Stimulated activated CD4-positive, alpha-beta T cell treated with anti-CD3 and anti-CD28 coated beads, Interleukin-1b, Interleukin-23, amount 100 ng/mL, for 48 hours (primary cell): Measurements from ENCODE around the gene MYO7B.
A peak's percentile ranks its signal among the peaks of the same experiment; 100 is the strongest.
"Not testable (repeated sequence)": the region's sequence is repeated elsewhere in the genome, so short reads cannot be mapped to it uniquely, and the experiment has no call there.

Experiments
- DNase-seq: peaks from one replicate; pipeline ENCODE4 v3.0.0-alpha.2; 2020

The MYO7B gene

DNA sequence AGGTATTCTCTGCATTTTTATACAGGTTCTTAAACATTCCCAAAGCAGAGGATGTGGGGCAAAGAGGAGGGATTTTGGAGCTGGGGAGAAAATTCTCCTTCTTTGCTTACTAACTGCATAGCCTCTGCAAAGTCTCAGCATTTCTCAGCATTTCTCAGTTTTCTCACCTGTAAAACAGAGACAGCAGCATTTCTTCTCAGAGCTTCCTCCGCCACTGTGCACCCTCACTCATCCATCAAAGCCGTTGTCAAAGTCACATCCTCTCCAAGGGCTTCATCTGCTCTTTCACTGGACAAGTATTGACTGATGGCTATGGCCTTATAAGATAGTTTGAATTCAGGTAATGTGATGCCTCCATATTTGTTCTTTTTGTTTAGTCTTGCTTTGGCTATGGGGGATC, 17.4 kb downstream of the MYO7B start:
- no peak for DNase-seq

DNA sequence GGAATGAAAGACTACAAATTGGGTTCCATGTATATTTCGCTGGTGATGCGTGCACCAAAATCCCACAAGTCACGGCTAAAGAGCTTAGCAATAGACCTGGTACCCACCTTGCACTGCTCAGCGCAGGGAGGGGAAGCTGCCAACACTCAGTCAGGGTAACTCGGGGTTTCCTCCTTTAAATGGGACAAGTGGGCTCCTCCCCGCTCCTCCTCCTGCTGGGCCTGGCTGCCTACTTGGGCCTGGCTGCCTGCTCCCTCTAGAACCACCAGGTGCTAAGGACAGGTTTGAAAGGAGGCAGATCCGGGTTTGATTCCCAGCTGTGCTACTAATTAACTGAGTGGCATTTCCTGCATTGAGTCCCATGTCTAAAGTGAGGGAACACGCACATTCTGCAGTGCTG, 23.4 kb downstream of the MYO7B start:
- DNase-seq = no peak

DNA sequence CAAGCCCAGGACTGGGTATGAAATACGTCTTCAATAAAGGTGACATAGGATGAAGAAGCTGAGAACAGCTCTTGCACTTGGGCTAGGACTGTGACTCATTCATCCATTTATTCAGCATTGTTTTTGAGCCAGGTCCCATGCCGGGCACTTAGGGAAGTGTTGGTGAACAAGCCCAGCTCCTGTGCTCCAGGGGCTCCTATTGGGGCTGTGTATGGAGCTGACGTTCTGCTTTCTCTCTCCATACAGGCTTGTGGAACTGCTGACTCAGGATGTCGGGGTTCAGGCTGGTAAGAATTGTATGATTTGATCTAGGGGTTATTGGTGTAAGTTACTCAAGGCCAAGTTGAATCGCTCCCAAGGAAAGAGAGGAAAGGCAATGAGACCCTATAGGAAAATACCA, 24.0 kb downstream of the MYO7B start:
- DNase-seq = no peak

DNA sequence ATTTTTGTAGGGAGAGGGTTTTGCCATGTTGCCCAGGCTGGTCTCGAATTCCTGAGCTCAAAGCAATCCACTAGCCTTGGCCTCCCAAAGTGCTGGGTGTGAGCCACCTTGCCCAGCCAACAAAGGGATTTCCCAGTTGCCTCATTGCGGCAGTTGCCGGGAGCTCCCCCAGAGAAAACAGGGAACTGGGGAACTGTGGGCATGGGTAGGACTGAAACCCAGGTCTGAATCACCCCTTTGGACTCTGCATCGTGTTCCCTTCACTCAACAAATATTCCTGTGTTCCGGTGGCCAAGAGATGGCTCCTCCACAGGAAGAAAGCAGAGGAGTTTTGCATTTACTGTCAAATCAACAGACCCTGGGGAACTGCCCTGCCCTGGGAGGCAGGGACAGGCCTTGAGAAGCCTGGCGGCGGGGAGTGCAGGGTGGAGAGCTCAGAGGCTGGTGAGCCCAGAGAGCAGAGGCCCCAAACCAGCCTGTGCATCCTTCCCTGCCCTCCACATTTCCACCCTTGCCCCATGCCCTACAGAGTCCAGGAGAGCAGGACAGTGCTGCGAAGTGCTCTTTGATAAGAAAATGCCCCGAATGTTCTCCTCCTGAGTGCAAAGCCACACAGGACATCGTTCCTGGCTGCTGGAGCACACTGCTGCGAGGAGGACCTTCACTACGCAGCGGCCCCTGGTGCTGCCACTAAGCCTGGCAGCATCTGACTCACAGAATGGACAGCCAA, 24.9 kb downstream of the MYO7B start:
- no peak for DNase-seq

DNA sequence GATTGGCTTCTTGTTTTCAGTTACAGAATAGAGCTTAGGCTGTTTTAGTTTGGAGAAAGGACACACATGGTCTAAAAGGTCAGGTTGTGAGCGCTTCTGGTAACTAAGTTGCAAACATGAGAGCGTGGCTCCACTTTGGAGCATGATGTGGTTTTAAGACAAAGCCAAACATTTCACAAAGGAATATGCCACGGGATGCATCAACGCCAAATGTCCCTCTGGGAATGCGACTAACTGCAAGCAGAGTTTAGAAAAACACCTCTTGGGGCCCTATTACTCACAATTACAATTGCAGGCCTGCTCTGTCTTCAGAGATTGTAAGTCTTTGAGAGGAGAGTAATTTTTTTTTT, 25.4 kb downstream of the MYO7B start:
- DNase-seq = no peak

DNA sequence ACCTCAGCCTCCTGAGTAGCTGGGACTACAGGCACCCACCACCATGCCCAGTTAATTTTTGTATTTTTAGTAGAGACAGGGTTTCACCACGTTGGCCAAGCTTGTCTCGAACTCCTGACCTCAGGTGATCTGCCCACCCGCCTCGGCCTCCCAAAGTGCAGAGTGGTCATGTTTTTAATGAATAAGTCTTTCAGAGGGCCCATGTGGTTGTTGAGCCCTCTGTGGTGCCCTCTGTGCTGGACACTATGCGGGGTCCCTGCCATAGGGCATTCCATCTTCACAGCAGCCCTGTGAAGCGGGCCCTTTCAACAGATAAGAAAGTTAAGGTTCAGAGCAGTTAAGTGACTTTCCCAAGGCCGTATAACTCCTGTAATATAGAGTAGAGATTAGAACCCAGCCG, 25.9 kb downstream of the MYO7B start:
- no peak for DNase-seq

DNA sequence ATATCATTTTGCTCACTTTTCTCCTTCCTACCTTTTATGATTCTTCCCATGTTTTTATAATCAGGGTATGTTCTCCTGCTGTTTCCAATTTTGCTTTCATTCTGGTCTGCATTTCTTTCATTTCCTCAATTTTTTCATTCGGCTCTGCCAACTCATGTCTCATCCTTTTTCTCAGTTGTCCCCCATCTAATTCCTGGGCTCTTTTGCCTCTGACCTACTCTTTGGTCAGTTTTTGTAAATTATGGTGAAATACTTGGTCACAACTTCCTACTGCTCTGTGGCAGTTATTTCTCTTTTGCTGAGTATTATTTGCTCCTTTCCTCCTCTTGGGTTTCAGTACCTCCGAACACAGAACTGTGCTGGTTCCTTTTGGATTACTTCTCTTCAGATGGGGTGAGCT, 27.5 kb downstream of the MYO7B start:
- no peak for DNase-seq

DNA sequence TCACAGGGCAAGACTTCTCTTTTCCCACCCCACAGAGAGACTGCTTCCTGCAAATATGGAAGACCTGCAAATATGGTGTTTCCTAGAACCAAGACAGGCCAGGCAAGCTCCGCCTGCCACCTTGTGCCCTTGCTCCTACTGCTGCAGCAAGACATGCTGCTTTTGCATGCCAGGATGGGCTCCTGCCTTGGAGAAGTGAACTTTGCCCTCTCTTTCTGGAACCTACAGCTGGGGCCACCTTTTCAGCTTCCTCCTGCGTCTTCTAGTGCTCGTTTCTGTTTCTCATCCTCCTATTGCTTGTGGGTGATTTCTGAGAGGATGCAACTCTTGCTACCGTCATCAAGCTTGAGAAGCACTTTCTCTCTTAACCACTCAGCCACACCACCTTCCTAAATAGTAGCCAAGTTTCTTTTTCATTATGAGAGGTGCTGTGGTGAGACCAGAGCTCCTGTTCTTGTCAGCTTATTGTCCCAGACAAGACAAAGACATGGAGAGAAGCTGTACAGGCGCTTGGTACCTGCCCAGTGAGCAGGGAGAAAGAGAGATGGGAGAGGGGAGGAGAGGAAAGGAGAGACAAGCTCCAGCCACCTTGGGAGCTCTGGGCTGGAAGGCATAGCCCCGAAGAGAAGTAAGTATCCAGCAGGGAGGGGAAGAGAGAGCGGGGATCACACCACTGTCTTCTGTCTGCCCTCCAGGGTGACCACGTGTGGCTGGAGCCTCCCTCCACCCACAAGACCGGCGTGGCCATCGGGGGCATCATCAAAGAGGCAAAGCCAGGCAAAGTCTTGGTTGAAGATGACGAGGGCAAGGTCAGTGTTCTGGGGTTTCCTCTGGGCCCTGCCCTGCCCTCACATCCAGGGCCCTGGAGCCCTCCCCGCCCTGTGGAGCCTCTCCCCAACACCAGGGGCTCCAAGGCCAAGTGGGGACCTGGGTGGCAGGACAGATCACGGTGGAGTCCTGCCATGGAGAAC, 28.3 kb downstream of the MYO7B start:
- peak; percentile 8 for DNase-seq

DNA sequence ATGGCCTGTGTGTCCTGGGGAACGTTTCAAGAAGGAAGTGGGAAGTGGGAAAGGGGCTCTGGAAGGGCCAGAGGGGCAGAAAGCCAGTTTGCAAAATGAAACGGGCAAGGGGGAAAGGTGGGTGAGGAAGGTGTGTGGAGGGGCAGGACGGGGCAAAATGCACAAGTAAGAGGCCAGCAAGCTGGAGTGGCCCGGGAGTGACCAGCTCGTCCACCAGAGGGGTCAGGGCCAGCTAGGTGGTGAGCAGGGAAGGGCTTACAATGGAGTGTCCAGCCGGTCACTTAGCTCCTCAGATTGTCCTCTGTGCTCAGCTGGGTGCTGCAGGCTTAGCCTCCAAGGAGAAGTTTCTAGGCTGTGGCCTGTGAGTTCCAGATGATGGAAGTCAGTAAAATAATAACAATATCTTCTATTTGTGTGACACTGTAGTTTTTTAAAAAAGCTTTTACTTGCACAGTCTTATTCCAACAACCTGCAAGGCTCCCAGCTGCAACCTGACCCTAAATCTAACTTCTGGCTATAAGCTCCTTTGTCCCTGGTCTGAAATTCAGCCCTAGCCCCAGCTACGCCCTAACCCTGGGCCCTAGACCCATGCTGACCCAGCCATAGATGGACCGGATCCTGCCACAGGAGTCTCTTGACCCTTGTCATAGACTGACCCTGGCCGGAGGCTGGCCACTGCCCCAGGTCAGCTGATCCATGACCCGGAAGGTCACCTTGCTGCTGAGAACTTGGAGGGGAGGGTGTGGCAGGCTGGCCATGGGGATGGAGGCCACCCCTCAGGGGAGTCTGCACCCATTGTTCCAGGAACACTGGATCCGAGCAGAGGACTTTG, 29.2 kb downstream of the MYO7B start:
- DNase-seq = no peak

DNA sequence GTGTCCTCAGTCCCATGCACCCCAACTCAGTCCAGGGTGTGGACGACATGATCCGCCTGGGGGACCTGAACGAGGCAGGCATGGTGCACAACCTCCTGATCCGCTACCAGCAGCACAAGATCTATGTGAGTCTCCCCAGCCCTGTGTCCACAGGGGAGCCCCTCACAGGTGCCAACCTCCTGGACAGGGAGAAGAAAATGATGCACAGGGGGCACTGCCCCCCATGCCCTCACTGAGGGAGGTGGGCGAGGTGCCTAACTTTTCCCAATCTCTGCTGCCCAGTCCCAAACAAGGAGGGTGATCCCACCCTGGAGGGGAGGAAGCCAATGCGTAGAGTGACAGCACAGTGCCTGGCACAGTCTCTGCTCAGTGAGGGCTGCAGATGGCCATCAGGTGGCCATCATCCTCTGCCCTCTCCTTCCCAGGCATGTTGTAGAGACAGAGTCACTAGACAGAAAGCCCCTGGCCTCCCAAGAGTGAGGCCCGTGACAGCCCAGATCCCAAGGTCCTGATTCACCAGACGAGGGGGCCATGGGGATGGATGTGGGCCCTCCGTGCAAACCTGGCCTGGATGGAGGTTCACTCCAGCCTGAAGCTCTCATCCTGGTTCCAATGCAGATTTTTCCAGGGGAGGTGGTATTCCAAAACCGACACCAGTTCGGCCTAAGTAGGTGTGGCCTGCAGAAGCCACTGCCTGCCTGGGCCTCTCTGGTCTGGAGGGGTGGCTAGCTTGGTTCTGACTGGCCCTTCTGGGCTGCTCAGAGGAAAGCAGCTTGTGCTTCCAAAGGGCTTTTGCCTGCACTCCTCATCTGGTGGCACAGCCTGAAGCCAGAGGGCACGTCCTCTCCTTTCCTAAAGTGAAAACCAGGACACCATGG, 30.0 kb downstream of the MYO7B start:
- no peak for DNase-seq

DNA sequence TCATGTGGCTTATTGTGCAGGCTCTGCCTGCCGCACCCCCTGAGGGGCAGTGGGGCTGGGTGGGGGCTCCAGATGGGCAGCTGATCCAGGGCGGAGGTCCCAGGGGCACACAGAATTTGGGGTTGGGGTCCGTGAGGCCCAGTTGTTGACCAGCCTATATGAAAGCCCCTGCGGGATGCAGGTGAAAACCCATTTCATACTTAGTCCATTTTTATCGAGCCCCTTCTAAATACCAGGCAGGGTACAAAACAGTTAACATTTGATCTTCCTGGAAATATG, 30.6 kb downstream of the MYO7B start:
- no peak for DNase-seq

DNA sequence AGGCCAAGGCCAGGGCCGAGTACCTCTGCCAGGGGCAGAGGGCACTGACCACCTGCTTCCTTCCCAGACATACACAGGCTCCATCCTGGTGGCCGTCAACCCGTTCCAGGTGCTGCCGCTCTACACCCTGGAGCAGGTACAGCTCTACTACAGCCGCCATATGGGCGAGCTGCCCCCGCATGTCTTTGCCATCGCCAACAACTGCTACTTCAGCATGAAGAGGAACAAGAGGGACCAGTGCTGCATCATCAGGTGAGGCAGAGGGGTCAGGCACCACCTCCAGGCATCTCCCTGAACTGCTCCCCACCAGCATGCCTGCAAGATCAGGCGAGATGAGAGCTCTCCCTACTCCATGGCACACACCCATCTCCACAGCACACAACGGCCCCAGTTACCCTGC, 31.1 kb downstream of the MYO7B start:
- no peak for DNase-seq

DNA sequence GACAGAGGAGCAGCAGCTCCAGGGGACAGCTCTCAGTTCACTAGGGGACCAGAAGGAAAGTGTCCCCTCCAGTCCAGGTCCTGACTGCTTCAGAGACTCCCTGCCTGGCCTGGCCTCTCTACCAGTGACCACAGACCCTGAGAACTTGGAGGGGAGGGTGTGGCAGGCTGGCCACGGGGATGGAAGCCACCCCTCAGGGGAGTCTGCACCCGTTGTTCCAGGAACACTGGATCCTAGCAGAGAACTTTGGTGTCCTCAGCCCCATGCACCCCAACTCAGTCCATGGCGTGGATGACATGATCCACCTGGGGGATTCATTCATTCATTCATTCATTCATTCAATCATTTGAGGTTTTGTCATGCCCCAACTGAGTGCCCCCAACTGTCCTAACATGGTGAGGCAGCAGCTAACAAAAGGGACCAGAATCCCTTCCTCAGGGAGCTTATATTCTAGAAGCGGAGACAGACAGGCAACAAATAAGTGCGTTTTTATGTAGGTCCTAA, 31.9 kb downstream of the MYO7B start:
- no peak for DNase-seq

DNA sequence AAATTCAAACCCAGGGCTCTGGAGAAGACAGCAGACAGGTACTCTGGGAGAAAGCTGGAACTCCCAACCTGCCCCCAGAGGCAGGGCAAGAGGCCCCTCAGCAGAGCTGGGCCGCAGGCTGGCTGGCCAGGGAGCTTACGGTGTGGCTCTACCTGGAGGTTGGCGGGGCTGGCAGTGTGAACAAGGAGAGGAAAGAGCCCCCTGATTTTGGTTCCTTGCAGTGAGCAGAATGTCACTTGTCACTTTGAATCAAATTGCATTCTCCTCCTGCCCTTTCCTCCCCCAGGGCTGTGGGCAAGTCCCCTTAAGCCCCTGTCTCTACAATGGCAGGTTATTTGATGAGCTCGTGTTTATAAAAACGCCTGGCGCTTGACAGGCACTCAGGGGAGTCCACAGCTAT, 32.6 kb downstream of the MYO7B start:
- no peak for DNase-seq

DNA sequence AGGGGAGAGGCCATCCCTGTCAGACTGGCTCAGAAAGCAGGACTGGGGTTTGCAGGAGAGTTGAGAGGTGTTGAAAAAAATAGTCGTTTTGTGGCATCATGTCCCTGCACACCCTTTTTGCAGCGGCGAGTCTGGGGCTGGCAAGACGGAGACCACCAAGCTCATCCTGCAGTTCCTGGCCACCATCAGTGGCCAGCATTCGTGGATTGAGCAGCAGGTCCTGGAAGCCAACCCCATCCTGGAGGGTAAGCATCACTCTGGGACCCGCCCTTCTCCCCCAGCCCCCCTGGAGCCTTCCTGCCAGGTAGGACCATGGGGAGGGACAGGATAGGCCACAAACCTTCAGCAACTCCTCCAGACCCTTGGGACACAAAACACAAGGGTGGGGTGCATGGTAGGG, 34.2 kb downstream of the MYO7B start:
- DNase-seq = no peak

DNA sequence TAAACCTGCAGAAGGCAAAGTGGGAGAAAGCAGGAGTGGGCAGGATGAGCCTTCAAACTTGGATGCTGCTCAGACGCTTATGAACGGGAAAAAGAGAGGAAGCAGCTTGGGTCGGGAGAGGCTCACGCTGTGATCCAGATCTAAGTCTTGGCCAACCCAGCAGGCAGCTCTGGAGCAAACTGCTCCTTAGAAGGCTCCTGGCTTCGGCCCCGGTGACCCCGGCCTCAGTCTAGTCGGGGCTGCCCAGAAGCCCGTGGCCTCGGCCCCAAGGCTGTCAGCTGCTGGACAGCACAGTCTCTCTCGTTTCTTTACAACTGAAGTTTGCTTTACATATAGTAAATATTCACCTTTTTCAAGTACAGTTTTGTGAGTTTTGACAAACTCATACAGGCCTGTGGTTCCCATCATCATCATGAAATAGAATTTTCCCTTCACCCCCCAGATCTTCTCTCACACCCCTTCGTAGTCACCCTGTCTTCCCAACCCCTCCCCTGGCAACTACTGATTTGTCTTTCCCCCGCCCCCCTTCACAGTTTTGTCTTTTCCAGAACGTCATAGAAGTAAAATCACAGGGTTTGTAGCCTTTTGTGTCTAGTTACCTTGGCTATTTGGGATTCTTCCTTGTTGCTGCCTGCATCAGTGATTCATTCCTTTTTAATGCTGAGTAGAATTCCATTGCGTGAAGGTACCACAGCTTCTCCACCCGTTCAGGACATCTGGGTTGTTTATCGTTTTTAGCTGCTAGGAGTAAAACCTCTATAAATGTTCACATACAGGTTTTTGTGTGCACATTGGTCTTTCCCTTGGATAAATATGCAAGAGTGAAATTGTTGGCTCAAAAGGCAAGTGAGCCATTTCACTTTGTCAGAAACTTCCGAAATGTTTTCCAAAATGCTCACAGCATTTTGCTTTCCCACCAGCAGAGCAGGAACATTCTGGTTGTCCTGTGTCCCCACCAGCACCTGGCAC, 35.1 kb downstream of the MYO7B start:
- DNase-seq = no peak

DNA sequence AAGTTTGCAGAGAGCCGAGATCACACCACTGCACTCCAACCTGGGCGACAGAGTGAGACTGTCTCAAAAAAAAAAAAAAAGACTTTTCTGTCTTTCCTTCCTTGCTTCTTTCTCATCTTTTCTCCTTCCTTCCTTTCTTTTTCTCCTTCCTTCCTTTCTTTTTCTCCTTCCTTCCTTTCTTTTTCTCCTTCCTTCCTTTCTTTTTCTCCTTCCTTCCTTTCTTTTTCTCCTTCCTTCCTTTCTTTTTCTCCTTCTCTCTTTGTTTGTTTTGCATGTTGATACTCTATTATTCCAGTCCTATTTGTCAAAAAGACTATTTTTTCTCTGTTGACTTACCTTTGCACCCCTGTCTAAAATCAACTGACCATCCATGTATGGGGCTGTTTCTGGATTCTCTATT, 36.9 kb downstream of the MYO7B start:
- DNase-seq = not testable (repeated sequence)

DNA sequence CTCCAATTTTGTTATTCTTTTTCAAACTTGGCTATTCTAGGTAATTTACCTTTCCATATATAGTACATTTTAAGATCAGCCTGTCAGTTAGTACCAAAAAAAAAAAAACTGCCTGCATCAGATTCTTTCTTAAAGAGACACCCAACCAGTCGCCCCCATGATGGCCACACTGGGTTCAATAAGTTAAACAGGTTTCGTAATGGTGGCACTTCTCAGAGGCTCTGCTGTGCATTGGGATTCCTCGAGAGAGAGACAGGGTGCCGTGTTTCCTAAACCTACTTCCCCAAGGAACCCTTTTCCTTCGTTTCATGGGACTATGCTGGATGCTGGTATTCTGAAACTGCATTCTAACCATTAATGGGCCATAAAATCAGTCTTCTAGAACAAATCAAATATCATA, 37.4 kb downstream of the MYO7B start:
- DNase-seq = no peak

DNA sequence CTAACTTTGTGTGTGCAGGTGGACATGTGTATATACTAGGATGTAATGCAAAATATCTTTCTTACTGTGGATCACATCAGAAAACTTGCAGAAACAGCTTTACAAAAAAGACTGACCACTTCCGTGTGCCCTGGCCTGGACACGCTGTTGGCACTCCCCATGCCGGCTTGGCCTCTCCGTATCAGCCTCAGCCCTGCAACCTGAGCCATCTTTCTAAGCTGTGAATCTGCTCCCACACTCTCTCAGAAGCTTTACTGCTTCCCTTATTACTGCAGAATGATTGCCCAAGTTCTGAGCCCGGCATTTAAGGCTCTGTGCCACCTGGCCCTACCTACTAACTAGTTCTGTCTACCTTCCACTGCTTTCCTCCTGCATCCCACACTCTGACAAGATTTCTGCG, 37.8 kb downstream of the MYO7B start:
- no peak for DNase-seq

DNA sequence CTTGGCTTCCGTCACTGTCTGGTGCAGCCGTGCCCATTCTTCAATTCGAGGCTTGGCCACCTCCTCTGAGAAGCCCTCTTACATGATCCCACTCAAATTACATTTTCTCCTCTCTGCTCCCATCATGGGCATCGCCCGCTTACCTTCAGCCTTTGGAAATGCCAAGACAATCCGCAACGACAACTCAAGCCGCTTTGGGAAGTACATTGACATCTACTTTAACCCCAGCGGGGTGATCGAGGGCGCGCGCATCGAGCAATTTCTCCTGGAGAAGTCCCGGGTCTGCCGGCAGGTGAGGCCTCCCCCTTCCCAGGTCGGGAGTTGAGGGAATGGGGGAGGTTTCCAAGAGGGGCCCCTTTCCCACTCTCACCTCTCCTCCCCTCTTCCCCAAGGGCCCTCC, 38.3 kb downstream of the MYO7B start:
- no peak for DNase-seq

DNA sequence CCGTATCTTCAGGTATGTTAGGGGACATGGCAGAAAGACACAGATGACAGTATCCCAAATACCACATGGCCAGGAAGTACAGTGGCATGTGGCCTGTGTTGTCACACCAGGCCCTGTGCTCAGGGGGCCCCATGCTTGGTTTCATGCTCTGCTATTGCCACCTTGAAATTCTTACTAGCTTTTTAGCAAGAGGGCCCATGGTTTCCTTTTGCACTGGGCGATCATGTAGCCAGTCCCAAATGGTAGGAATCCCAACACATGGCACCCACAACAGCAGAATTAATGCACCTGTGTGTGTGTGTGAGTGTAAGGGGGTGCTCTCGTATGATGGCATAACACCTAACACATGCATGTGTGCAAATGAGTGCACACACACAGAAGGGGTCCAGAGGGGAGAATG, 39.2 kb downstream of the MYO7B start:
- no peak for DNase-seq
